Measurements from ENCODE around the gene STPG3. TPM values are rescaled to one million over a fixed set of nuclear protein-coding genes. Genes with fewer than 3 reads are reported as not detected.
A peak's percentile ranks its signal among the peaks of the same experiment; 100 is the strongest.

STPG3 gene
- total and polyA plus RNA-seq, 4 experiments from 2014 or later, result not detected

DNA sequence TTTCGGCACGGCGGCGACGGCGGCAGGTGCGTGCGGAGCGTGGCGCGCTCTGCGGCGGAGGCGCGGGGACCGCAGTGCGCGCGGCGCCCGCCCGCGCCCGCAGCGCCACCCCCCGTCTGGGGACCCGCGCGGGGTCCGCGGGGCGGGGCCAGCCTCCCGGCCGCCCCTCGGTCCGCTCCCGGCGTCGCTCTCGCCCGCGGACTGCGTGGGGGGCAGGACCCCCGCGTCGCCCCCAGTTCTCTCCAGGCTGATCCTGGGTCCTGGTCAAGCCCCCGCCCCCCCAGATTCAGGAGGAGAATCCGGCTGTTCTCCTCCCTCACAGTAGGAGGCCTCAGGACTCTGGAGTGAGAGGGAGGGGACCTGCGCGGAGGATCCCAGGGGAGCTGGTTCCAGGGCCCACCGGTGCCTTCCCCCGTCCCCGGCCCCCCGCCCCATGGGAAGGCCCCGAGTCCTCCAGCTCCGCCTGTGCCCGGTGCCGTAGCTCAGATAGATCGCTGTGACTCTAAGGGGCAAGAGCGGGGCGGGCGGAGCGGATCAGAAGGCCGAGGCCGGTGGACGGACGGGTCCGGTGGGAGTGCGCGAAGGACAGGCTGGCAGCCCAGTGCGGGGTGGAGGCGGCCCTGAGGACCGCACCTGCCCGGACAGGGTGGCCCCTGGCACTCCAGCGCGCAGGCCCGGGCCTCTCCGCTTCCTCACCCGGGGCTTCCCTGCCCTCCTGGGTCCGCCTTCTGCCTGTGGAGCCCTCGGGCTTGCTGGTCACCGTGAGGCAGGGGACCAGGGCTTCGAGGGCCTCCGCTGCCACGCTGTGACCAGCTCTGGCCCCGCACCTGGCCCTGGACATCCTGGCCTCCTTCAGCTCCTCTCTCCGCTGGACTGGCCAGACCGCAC lies 28.7 kb upstream of the STPG3 start, which contains the start of gene RNF208:
RNF208 (minus strand) TSS at position 51 of the 888 bp plus-strand sequence. CDS start 1,028 bp downstream, outside the sequence.
- Histone ChIP-seq H3K4me1 (ENCODE audit: insufficient read depth, low read length) (peaks cover 18% of the 10 kb centered on the region), H3K27ac (ENCODE audit: low read depth, low read length) (peak within 1 kb of the TSS; percentile 59), H3K4me3 (ENCODE audit: low read length in 2 of 2) (peak within 1 kb of the TSS in 1 of 2 donors; percentile 70), H3K9me3 (ENCODE audit: control insufficient read depth in 1 of 2, low read length in 2 of 2) (no peaks in the 10 kb centered on the region), H3K36me3 (ENCODE audit: insufficient read depth, low read length) (no peaks in the 10 kb centered on the region), H3K27me3 (ENCODE audit: insufficient read depth, low read length) (no peaks in the 10 kb centered on the region)
- Mint-ChIP-seq H3K4me3 (peak within 1 kb of the TSS; percentile 62 to 84 (median 77)), H3K4me1 (peaks cover 0 to 15% (median 3%) of the 10 kb centered on the region in 4 donors), H3K9me3 (no peaks in the 10 kb centered on the region), H3K27ac (peak within 1 kb of the TSS in 6 of 7 donors; percentile 27 to 86 (median 66)), H3K27me3 (no peaks in the 10 kb centered on the region), H3K36me3 (no peaks in the 10 kb centered on the region)
- CTCF ChIA-PET (ENCODE audit: partially characterized antibody), result interaction anchor here (0.7 to 2.5 kb wide), 5 partner anchors 13 to 127 kb away, joined by 3 to 12 read pairs (median 6); partner anchors contain the start of genes SSNA1 and TUBB4B
- POLR2A ChIA-PET (ENCODE audit: partially characterized antibody), result interaction anchor here (0.7 to 6.8 kb wide), 19 partner anchors 14 to 431 kb away, joined by 3 to 61 read pairs (median 18); partner anchors contain the start of genes ANAPC2, CLIC3, EXD3 and MAN1B1
- DNase-seq, result no peak
- intact Hi-C loops (cut with micrococcal nuclease), result loop anchor here (1.0 to 5.0 kb wide), 12 partner anchors 14 to 495 kb away; partner anchors contain the start of genes ANAPC2, MAN1B1, NDOR1 and NELFB

DNA sequence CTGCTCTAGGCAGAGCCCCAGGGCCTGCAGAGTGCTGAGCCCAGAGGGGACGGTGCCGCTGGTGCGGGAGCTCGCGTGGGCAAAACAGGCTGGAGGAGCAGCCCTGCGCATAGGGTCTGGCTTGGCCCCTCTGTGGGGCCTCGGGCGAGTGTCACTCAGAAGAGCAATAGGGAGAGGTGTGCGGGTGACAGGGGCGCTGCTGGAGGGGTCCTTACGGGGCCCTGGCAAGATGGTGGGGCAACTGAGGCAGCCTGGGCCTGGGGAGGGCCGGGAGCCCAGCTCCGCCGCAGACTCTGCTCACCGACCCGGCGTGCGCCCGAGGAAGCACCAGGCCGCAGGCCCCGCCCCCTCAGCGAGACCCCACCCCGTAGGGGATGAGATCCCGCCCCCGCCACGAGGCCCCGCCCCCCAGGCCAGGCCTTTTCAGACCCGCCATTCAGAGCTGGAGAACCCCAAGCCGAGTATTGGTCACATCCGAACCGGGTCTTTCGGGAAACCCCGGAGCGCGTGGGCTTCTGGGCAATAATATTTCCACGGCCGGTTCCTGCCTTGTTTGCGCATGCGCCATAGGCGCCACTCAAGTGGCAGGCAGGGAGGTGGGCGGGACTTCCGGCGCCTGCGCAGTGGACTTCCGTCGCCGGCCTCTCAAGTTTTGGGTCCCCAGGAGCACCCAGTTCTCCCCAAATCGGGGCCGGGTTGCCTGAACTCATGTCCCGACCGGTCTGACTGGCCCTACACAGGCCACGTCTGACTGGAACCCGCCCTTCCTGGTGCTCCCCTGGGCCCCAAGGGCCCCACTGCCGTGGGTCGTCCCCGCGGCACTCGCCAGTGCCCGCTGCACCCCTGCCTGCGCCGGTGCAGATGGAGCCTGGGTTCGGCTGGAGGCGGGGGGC lies 27.8 kb upstream of the STPG3 start:
- no peaks in the 10 kb centered on the region for H3K9me3 ChIP-seq (ENCODE audit: control insufficient read depth in 1 of 2, low read length in 2 of 2)
- intact Hi-C loops (cut with micrococcal nuclease), result loop anchor here (1.0 to 5.0 kb wide), 12 partner anchors 13 to 496 kb away; partner anchors contain the start of genes ANAPC2, MAN1B1, NDOR1 and NELFB
- peaks cover 2 to 19% (median 6%) of the 10 kb centered on the region in 4 donors for H3K4me1 Mint-ChIP-seq

DNA sequence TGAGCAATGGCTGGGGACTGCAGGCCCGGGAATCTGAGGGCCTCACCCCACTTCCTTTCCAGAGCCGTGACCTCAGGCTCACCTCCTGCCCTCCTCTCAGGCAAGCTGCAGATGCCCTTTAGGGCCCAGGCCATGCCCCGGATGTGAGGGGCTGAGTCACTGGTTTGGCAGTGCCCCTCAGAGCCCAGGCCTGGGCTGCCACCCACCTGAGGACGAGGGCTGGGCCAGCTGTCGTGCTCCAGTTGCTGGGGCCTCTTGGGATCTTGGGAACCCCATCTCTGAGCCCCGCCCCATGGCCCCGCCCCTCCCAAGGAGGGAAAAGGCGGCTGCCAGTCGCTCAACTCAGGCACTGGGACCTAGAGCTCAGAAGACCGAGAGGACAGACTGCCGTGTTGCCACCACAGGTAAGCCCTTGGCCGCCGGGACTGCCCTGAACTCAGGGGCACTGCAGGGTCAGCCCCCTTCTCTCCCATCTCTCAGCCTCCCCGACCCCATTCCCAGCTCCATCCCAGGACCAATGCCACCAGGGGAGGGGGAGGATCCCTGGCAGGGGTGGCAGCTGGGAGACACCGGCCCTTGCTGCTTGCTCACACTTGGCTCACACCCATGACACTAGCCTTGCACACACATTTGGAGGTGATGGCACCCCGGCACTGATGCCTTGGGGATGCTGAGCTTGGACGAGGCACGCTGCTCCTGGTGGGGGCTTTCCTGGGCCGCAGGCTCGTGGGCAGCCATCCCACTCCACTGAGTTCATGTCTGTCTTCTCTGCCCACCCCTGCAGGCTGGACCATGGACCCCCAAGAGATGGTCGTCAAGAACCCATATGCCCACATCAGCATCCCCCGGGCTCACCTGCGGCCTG lies 26.0 kb upstream of the STPG3 start, which contains the start of gene CYSRT1:
CYSRT1 (plus strand) TSS at position 345 of the 865 bp plus-strand sequence; CDS start at position 793, 448 bp downstream.
- H3K27me3 ChIP-seq (ENCODE audit: insufficient read depth, low read length), result no peaks in the 10 kb centered on the region
- Mint-ChIP-seq H3K27ac (peak within 1 kb of the TSS; percentile 61 to 87 (median 84)), H3K36me3 (no peaks in the 10 kb centered on the region), H3K4me1 (peaks cover 2 to 19% (median 6%) of the 10 kb centered on the region in 4 donors), H3K4me3 (peak within 1 kb of the TSS; percentile 62 to 84 (median 77)), H3K27me3 (peaks cover 2 to 3% of the 10 kb centered on the region in 2 donors), H3K9me3 (no peaks in the 10 kb centered on the region)
- peak within 1 kb of the TSS; percentile 83 for H3K27ac ChIP-seq (ENCODE audit: low read depth, low read length)
- ChIA-PET POLR2A (ENCODE audit: partially characterized antibody) (interaction anchor here (1.0 to 4.2 kb wide), 9 partner anchors 8 to 139 kb away, joined by 3 to 47 read pairs (median 22); partner anchors contain the start of genes ANAPC2, MAN1B1, NELFB and SSNA1), CTCF (ENCODE audit: partially characterized antibody) (interaction anchor here (0.7 to 4.6 kb wide), 6 partner anchors 15 to 110 kb away, joined by 3 to 33 read pairs (median 4); partner anchors contain the start of genes TPRN and TUBB4B)
- intact Hi-C loops (cut with micrococcal nuclease), result loop anchor here (5.0 kb wide), 1 partner anchor 498 kb away; no protein-coding TSS in a partner anchor
- no peaks in the 10 kb centered on the region for H3K9me3 ChIP-seq (ENCODE audit: control insufficient read depth in 1 of 2, low read length in 2 of 2)
- DNase-seq, result no peak
- peak within 1 kb of the TSS; percentile 66 to 85 for H3K4me3 ChIP-seq (ENCODE audit: low read length in 2 of 2)
- H3K4me1 ChIP-seq (ENCODE audit: insufficient read depth, low read length), result peaks cover 18% of the 10 kb centered on the region
- no peaks in the 10 kb centered on the region for H3K36me3 ChIP-seq (ENCODE audit: insufficient read depth, low read length)

More for the DNA sequence above, 27.8 kb upstream of the STPG3 start:
- Mint-ChIP-seq H3K27me3 (peaks cover 2 to 3% of the 10 kb centered on the region in 2 donors), H3K36me3 (no peaks in the 10 kb centered on the region), H3K4me3 (peak overlapping the region; percentile 62 to 84 (median 77)), H3K27ac (peak overlapping the region; percentile 42 to 87 (median 68)), H3K9me3 (no peaks in the 10 kb centered on the region)
- POLR2A ChIA-PET (ENCODE audit: partially characterized antibody), result interaction anchor here (0.8 to 6.8 kb wide), 20 partner anchors 10 to 432 kb away, joined by 3 to 61 read pairs (median 13); partner anchors contain the start of genes ANAPC2, CLIC3, EXD3 and MAN1B1
- no peaks in the 10 kb centered on the region for H3K36me3 ChIP-seq (ENCODE audit: insufficient read depth, low read length)
- peak overlapping the region; percentile 83 for H3K27ac ChIP-seq (ENCODE audit: low read depth, low read length)
- CTCF ChIA-PET (ENCODE audit: partially characterized antibody), result interaction anchor here (0.7 to 2.5 kb wide), 7 partner anchors 12 to 128 kb away, joined by 3 to 12 read pairs (median 3); partner anchors contain the start of genes SSNA1 and TUBB4B
- peak; percentile 96 to 99 (median 99) for DNase-seq
- H3K4me1 ChIP-seq (ENCODE audit: insufficient read depth, low read length), result peaks cover 18% of the 10 kb centered on the region
- no peaks in the 10 kb centered on the region for H3K27me3 ChIP-seq (ENCODE audit: insufficient read depth, low read length)
- H3K4me3 ChIP-seq (ENCODE audit: low read length in 2 of 2), result peak overlapping the region; percentile 66 to 85

DNA sequence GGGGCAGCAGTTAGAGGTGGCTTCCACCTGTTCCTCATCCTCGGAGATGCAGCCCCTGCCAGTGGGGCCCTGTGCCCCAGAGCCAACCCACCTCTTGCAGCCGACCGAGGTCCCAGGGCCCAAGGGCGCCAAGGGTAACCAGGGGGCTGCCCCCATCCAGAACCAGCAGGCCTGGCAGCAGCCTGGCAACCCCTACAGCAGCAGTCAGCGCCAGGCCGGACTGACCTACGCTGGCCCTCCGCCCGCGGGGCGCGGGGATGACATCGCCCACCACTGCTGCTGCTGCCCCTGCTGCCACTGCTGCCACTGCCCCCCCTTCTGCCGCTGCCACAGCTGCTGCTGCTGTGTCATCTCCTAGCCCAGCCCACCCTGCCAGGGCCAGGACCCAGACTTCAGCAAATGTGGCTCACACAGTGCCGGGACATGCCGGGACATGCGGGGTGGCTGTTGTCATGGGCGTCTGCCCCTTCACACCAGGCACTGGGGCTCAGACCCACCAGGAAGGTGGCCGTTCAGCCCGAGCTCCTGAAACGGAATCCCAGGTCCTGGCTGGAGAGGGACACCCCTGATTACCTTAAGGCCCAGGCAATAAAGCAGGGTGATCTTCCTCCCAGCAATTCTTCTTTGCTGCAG lies 25.3 kb upstream of the STPG3 start:
- POLR2A ChIA-PET (ENCODE audit: partially characterized antibody), result interaction anchor here (1.2 to 4.2 kb wide), 6 partner anchors 11 to 140 kb away, joined by 4 to 31 read pairs (median 8); partner anchors contain the start of genes ANAPC2, MAN1B1, SSNA1 and TUBB4B
- intact Hi-C loops (cut with micrococcal nuclease), result no loop called here
- H3K27me3 Mint-ChIP-seq, result peaks cover 3 to 4% of the 10 kb centered on the region in 2 donors
- Histone ChIP-seq H3K4me1 (ENCODE audit: insufficient read depth, low read length) (peaks cover 18% of the 10 kb centered on the region), H3K27ac (ENCODE audit: low read depth, low read length) (no peak overlapping the region), H3K36me3 (ENCODE audit: insufficient read depth, low read length) (no peaks in the 10 kb centered on the region), H3K27me3 (ENCODE audit: insufficient read depth, low read length) (no peaks in the 10 kb centered on the region), H3K4me3 (ENCODE audit: low read length in 2 of 2) (no peak overlapping the region), H3K9me3 (ENCODE audit: control insufficient read depth in 1 of 2, low read length in 2 of 2) (no peaks in the 10 kb centered on the region)
- no peak overlapping the region for H3K4me3 Mint-ChIP-seq
- CTCF ChIA-PET (ENCODE audit: partially characterized antibody), result interaction anchor here (1.1 to 4.6 kb wide), 5 partner anchors 19 to 179 kb away, joined by 3 to 33 read pairs (median 7); partner anchors contain the start of gene NPDC1
- no peak for DNase-seq
- peaks cover 2 to 19% (median 6%) of the 10 kb centered on the region in 4 donors for H3K4me1 Mint-ChIP-seq
- H3K9me3 Mint-ChIP-seq, result no peaks in the 10 kb centered on the region
- no peaks in the 10 kb centered on the region for H3K36me3 Mint-ChIP-seq
- no peak overlapping the region for H3K27ac Mint-ChIP-seq

DNA sequence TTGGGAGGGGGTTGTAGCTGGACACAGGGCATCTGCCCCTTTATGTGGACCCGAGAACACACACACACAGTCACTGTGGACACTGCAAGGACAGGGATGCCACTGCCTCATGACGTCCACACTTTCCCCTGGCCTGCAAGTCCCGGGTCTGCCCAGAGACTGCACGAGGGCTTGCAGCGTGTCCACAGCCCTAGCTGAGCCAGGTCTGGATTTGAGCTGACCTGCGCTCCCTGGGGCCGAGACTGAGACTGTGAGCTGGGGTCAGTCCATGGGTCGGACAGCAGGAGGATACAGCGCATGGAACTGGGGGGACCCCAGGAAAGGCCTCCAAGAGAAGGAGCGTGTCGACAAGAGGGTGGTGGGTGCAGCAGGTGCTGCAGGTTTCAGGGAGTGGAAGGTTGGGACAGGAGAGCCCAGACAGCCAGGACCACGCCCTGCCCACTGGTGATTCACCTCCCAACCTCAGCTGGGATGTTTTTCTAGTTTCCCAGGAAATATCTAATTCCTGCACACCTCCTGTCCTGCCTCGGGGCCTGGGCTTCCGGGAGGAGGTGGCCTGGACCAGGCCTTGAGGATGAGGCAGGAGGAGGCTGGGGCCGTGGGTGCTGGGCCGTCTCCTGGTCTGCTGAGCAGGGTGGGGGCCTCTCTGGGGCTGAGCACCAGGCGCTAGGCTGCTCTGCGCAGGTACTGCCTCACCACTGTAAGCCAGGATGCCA lies 24.6 kb upstream of the STPG3 start:
- H3K27ac ChIP-seq (ENCODE audit: low read depth, low read length), result no peak overlapping the region
- ChIA-PET POLR2A (ENCODE audit: partially characterized antibody) (interaction anchor here (0.8 to 4.2 kb wide), 9 partner anchors 10 to 139 kb away, joined by 3 to 31 read pairs (median 4); partner anchors contain the start of genes ANAPC2, MAN1B1, SSNA1 and TPRN), CTCF (ENCODE audit: partially characterized antibody) (interaction anchor here (1.1 to 4.6 kb wide), 10 partner anchors 19 to 180 kb away, joined by 3 to 33 read pairs (median 6); partner anchors contain the start of genes ANAPC2, NPDC1 and SSNA1)
- intact Hi-C loops (cut with micrococcal nuclease), result loop anchor here (1.0 kb wide), 5 partner anchors 50 to 439 kb away; partner anchors contain the start of gene NPDC1
- Mint-ChIP-seq H3K36me3 (no peaks in the 10 kb centered on the region), H3K4me3 (no peak overlapping the region), H3K4me1 (peaks cover 2 to 19% (median 6%) of the 10 kb centered on the region in 4 donors), H3K27me3 (peaks cover 3 to 4% of the 10 kb centered on the region in 2 donors), H3K9me3 (no peaks in the 10 kb centered on the region), H3K27ac (peak overlapping the region in 1 of 7 donors; percentile 42)
- H3K27me3 ChIP-seq (ENCODE audit: insufficient read depth, low read length), result no peaks in the 10 kb centered on the region
- H3K36me3 ChIP-seq (ENCODE audit: insufficient read depth, low read length), result no peaks in the 10 kb centered on the region
- no peak for DNase-seq
- H3K4me3 ChIP-seq (ENCODE audit: low read length in 2 of 2), result no peak overlapping the region
- H3K9me3 ChIP-seq (ENCODE audit: control insufficient read depth in 1 of 2, low read length in 2 of 2), result no peaks in the 10 kb centered on the region
- peaks cover 18% of the 10 kb centered on the region for H3K4me1 ChIP-seq (ENCODE audit: insufficient read depth, low read length)

Data from CD4-positive, alpha-beta memory T cell (primary cell).